ENCODE data around the gene CDX1.
"Not testable (repeated sequence)": the region's sequence is repeated elsewhere in the genome, so short reads cannot be mapped to it uniquely, and the experiment has no call there.

Gene CDX1

GRCh38 chr5:150210644-150211043 lies 44.1 kb downstream of the CDX1 start:
- no peak for DNase-seq

- no peak for DNase-seq
Measured at GRCh38 chr5:150211156-150212030, 44.8 kb downstream of the CDX1 start.

GRCh38 chr5:150213530-150213929 lies 47.0 kb downstream of the CDX1 start:
- DNase-seq = no peak

GRCh38 chr5:150214289-150214688 lies 47.7 kb downstream of the CDX1 start:
- no peak for DNase-seq

- DNase-seq = no peak
Measured at GRCh38 chr5:150215979-150216944, 49.7 kb downstream of the CDX1 start.

GRCh38 chr5:150217038-150217437 lies 50.5 kb downstream of the CDX1 start:
- no peak for DNase-seq

- DNase-seq = peak; percentile 8
Measured at GRCh38 chr5:150217873-150218692, 51.5 kb downstream of the CDX1 start.

- no peak for DNase-seq
Measured at GRCh38 chr5:150218693-150219035, 52.1 kb downstream of the CDX1 start.

- no peak for DNase-seq
Measured at GRCh38 chr5:150219142-150219541, 52.6 kb downstream of the CDX1 start.

- DNase-seq = no peak
Measured at GRCh38 chr5:150219861-150220260, 53.3 kb downstream of the CDX1 start.

- DNase-seq = no peak
Measured at GRCh38 chr5:150221471-150221870, 54.9 kb downstream of the CDX1 start.

GRCh38 chr5:150222906-150223305 lies 56.3 kb downstream of the CDX1 start:
- DNase-seq = no peak

GRCh38 chr5:150223474-150223873 lies 56.9 kb downstream of the CDX1 start:
- DNase-seq = no peak

GRCh38 chr5:150224483-150225027 lies 58.0 kb downstream of the CDX1 start:
- no peak for DNase-seq

- no peak for DNase-seq
Measured at GRCh38 chr5:150227036-150227435, 60.5 kb downstream of the CDX1 start.

GRCh38 chr5:150227606-150228273 lies 61.2 kb downstream of the CDX1 start:
- DNase-seq = no peak

GRCh38 chr5:150229571-150229970 lies 63.0 kb downstream of the CDX1 start:
- DNase-seq = no peak

GRCh38 chr5:150230842-150231241 lies 64.3 kb downstream of the CDX1 start:
- no peak for DNase-seq

GRCh38 chr5:150233706-150234105 lies 67.1 kb downstream of the CDX1 start:
- not testable (repeated sequence) for DNase-seq
